ENCODE results near the gene UNC13C. TPM values are rescaled to one million over a fixed set of nuclear protein-coding genes. Genes with fewer than 3 reads are reported as not detected.

The UNC13C gene
- total RNA-seq, 1 experiment from 2014 or later, result not detected

GRCh38 chr15:54032066-54032465, 53.8 kb downstream of the UNC13C start:
- H3K4me1 ChIP-seq (ENCODE audit: control insufficient read depth in 1 of 2, insufficient read depth in 2 of 2, low read length in 2 of 2), result no peaks in the 10 kb centered on the region
- no TSS peak for BruUV-seq (replicated peaks)
- H3K4me2 ChIP-seq (ENCODE audit: low read length), result no peak overlapping the region
- H3K9me3 ChIP-seq (ENCODE audit: control insufficient read depth in 1 of 2, insufficient read depth in 1 of 2, low read depth in 1 of 2, low read length in 2 of 2), result peaks cover 5 to 42% of the 10 kb centered on the region in 2 experiments; a peak in 2 of 4 replicates
- ChIA-PET RAD21 (ENCODE audit: low non-redundant PET in 1 of 2, low total read pairs in 2 of 2, uncharacterized antibody in 2 of 2, unreplicated experiment in 2 of 2) (no interaction called here), POLR2A (no interaction called here), CTCF (no interaction called here)
- H3K27me3 ChIP-seq (ENCODE audit: insufficient read depth, low read length), result no peaks in the 10 kb centered on the region
- H2AFZ ChIP-seq (ENCODE audit: low read depth, low read length, poor library complexity, severe bottlenecking), result no peak overlapping the region
- H4K20me1 ChIP-seq (ENCODE audit: insufficient read depth), result no peaks in the 10 kb centered on the region
- H3K79me2 ChIP-seq (ENCODE audit: insufficient read depth, low read length), result no peaks in the 10 kb centered on the region
- no peaks in the 10 kb centered on the region for H3K36me3 ChIP-seq (ENCODE audit: control insufficient read depth in 1 of 2, insufficient read depth in 2 of 2, low read length in 2 of 2)
- H3K9me2 ChIP-seq (ENCODE audit: insufficient read depth), result no peaks in the 10 kb centered on the region
- no peak for DNase-seq (ENCODE audit: low read depth, low spot score)
- no peak for ATAC-seq
- TF ChIP-seq YY1 (IDR thresholded peaks at IDR 0.05; ENCODE audit: extremely low read depth, insufficient replicate concordance, low read depth, low read length) (no peak), CBX3 (IDR thresholded peaks at IDR 0.05; ENCODE audit: low read depth) (no peak), SRF (IDR thresholded peaks at IDR 0.05; ENCODE audit: low read depth) (no peak), TCF7L2 (IDR thresholded peaks at IDR 0.05; ENCODE audit: borderline replicate concordance, extremely low read depth, insufficient read depth, insufficient read length) (no peak), ZNF274 (IDR thresholded peaks at IDR 0.05; ENCODE audit: low read depth, low read length) (no peak), POLR2A (IDR thresholded peaks at IDR 0.05; ENCODE audit: borderline replicate concordance, extremely low read depth, insufficient read depth, insufficient read length) (no peak), EZH2phosphoT487 (IDR thresholded peaks at IDR 0.05; ENCODE audit: borderline replicate concordance) (no peak), JUND (IDR thresholded peaks at IDR 0.05) (no peak), SP1 (IDR thresholded peaks at IDR 0.05; ENCODE audit: low read depth) (no peak), ZFX (IDR thresholded peaks at IDR 0.05) (no peak), CTCF (IDR thresholded peaks at IDR 0.05 in 2 of 3, conservative IDR thresholded peaks at IDR 0.05 in 1 of 3; ENCODE audit: borderline replicate concordance in 1 of 3, insufficient read depth in 1 of 3, low read depth in 2 of 3, low read length in 2 of 3) (no peak)
- no peak overlapping the region for H3K27ac ChIP-seq (ENCODE audit: low read depth, low read length)
- intact Hi-C loops (cut with micrococcal nuclease), result no loop called here
- H3K9ac ChIP-seq (ENCODE audit: low read length), result no peak overlapping the region
- no peak overlapping the region for H3K4me3 ChIP-seq (replicated peaks in 1 of 2; ENCODE audit: low read depth in 1 of 2, low read length in 2 of 2)

All from HCT116 (cell line).